Nephron (organoid): ENCODE data around the gene CACNA1S.
A peak's percentile ranks its signal among the peaks of the same experiment; 100 is the strongest.

ENCODE experiments used
- H3K27ac Mint-ChIP-seq, 3 experiments: 2 replicates each; pipeline ENCODE4 v1.8.0; 2020; ENCODE audit warnings: mixed read lengths in 3 of 3, mild to moderate bottlenecking in 2 of 3, moderate library complexity in 1 of 3
- H3K27me3 Mint-ChIP-seq: 2 replicates; pipeline ENCODE4 v1.8.0; 2021; ENCODE audit warnings: low read depth, mild to moderate bottlenecking, moderate library complexity, mixed read lengths
- H3K36me3 Mint-ChIP-seq: 2 replicates; pipeline ENCODE4 v1.8.0; 2020; ENCODE audit warnings: low read depth, mixed read lengths
- H3K4me1 Mint-ChIP-seq: 2 replicates; pipeline ENCODE4 v1.8.0; 2020; ENCODE audit warnings: mixed read lengths
- H3K4me3 Mint-ChIP-seq, 3 experiments: 2 replicates each; pipeline ENCODE4 v1.8.0; 2020; ENCODE audit warnings: mild to moderate bottlenecking in 3 of 3, mixed read lengths in 3 of 3, moderate library complexity in 2 of 3
- H3K9me3 Mint-ChIP-seq: 2 replicates; pipeline ENCODE4 v1.8.0; 2020; ENCODE audit warnings: mixed read lengths
- CTCF ChIP-seq, 3 experiments: fragments of 200-600 bp; sonication (generic); IDR thresholded peaks; one replicate each; pipeline ENCODE4 v1.5.0; 2021; ENCODE audit warnings: antibody characterized with exemption in 3 of 3; ENCODE audit not compliant: unreplicated experiment in 3 of 3

CACNA1S gene

DNA sequence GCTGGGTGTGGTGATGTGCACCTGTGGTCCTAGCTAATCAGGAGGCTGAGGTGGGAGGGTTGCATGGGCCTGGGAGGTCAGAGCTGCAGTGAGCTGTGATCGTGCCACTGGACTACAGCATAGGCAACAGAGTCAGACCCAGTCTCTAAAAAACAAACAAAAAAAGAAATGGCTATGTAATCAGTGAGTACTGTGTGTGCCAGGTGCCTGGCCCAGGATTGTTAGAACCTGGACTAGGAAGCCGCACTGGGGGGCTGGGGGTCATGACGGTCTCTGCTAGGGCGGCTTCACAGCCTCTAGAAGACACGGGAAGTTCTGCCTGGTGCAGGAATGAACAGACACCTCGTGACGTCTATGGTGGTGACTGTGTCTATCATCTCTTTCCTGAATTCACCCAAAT, 33.6 kb upstream of the CACNA1S start:
- no peak for TF ChIP-seq CTCF (IDR thresholded peaks at IDR 0.05; ENCODE audit: unreplicated experiment in 3 of 3)
- Mint-ChIP-seq H3K27ac (no peak overlapping the region), H3K36me3 (peaks cover 84% of the 10 kb centered on the region), H3K4me3 (no peak overlapping the region), H3K4me1 (peaks cover 17% of the 10 kb centered on the region), H3K9me3 (no peaks in the 10 kb centered on the region), H3K27me3 (no peaks in the 10 kb centered on the region)

GRCh38 chr1:201145132-201145531, 32.9 kb upstream of the CACNA1S start:
- H3K4me1 Mint-ChIP-seq = peaks cover 19% of the 10 kb centered on the region
- TF ChIP-seq CTCF (IDR thresholded peaks at IDR 0.05; ENCODE audit: unreplicated experiment in 3 of 3) = no peak
- H3K36me3 Mint-ChIP-seq = peaks cover 84% of the 10 kb centered on the region
- no peaks in the 10 kb centered on the region for H3K27me3 Mint-ChIP-seq
- H3K4me3 Mint-ChIP-seq = no peak overlapping the region
- no peak overlapping the region for H3K27ac Mint-ChIP-seq
- no peaks in the 10 kb centered on the region for H3K9me3 Mint-ChIP-seq

GRCh38 chr1:201144701-201145100, 32.5 kb upstream of the CACNA1S start:
- Mint-ChIP-seq H3K4me1 (peaks cover 23% of the 10 kb centered on the region), H3K36me3 (peaks cover 83% of the 10 kb centered on the region), H3K27ac (no peak overlapping the region), H3K4me3 (no peak overlapping the region), H3K9me3 (no peaks in the 10 kb centered on the region), H3K27me3 (no peaks in the 10 kb centered on the region)
- TF ChIP-seq CTCF (IDR thresholded peaks at IDR 0.05; ENCODE audit: unreplicated experiment in 3 of 3) = no peak

DNA sequence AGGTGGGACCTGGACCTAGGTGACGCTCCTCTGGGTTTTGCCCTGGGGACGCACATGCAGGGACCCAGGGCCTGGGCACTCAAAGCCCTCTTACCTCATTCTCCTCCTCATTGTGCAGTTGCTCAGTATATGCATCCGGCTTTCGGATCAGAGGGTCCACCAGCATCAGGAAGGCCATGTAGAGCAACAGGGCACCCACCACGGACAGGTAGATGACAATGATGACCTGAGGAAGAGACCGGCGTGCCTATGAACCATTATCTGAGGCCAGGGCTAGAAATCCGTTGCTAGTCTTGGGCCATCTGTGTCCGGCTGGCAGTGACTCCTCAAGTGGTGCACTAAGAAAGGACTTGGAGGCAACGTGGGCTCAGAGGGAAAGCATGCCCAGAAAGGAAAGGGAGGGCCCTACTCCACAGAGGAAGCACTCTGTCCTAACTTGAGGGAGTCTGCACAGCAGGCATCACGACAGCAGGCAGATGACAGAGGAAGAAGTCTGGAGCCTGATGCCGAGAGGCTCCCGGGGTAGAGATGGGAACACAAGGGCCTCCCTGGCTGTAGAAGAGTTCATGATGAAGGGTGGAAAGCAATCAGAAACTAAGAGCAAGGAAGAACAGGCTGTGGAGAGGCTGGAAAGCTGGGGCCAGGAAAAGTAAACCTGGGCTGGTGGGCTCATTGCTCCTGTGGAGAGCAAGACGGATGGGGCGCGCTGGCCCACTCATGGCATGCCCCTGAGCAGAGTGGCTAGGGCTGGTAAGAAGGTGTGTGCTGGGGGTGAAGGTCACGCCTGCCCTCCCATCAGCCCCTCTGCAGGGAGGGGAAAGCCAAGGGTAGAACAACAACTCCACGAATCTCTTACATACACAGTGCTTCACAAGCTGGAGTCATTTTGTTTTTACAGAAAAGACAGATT, 31.8 kb upstream of the CACNA1S start:
- no peak for TF ChIP-seq CTCF (IDR thresholded peaks at IDR 0.05; ENCODE audit: unreplicated experiment in 3 of 3)
- Mint-ChIP-seq H3K27ac (no peak overlapping the region), H3K4me1 (peaks cover 26% of the 10 kb centered on the region), H3K9me3 (no peaks in the 10 kb centered on the region), H3K4me3 (no peak overlapping the region), H3K27me3 (no peaks in the 10 kb centered on the region), H3K36me3 (peaks cover 76% of the 10 kb centered on the region)

DNA sequence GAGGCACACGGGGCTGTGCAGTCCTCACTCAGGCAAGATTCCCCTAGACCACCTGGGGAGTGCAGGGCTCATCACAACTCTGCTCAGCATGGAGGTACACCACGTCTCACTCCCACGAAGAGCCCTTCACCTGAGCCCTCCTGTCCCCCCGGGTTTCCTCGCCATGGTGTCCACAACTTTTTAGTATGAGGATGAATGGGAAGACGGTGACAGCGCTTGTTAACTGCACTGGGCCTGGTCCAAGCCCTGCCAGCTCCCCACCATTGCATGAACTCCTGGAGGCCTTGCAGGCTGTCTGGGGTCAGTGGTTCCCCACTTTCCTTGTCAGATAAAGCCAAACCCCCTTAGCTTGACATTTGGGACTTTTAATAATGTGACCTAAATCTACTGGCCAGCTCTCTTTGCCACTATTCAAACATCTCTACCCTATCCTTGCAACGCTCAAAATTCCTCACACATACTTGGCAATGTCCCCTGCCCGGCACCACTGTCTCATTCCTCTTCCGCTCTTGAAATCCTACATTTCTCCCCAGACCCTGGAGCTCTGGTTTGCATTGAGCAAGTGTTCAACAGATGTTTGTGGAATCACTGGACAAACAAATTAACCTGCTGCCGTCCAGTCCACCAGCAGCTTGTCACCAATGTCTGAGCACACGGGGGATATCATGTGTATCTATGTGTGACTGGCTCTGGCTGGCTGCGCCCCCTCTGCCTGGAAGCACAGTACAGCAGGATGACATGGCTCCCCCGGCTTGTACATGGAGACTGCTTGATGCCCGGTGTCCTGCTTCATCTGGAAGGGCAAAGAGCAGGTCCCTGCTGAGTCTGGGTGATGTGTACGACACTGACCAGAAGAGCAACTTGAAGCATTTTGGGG, 30.9 kb upstream of the CACNA1S start:
- Mint-ChIP-seq H3K27ac (peak overlapping the region in 1 of 3 experiments; percentile 31), H3K36me3 (peaks cover 72% of the 10 kb centered on the region), H3K9me3 (no peaks in the 10 kb centered on the region), H3K27me3 (no peaks in the 10 kb centered on the region), H3K4me3 (no peak overlapping the region), H3K4me1 (peaks cover 35% of the 10 kb centered on the region)
- TF ChIP-seq CTCF (IDR thresholded peaks at IDR 0.05; ENCODE audit: unreplicated experiment in 3 of 3) = no peak
